Activated CD4-positive, alpha-beta T cell treated with anti-CD3 and anti-CD28 coated beads, Interleukin-2, amount 50 U/mL, for 24 hours (primary cell): Measurements from ENCODE around the gene POLN.
"Not testable (repeated sequence)": the region's sequence is repeated elsewhere in the genome, so short reads cannot be mapped to it uniquely, and the experiment has no call there.

Experiments
- DNase-seq, 2 donors: peaks; one replicate each; pipeline ENCODE4 v3.0.0-alpha.2; 2020; ENCODE audit warnings: low read depth in 1 of 2, low spot score in 1 of 2

POLN gene

GRCh38 chr4:2220016-2220630 lies 21.8 kb downstream of the POLN start:
- peak; percentile 61 to 69 for DNase-seq

GRCh38 chr4:2219233-2219760 lies 22.6 kb downstream of the POLN start:
- DNase-seq: no peak

GRCh38 chr4:2218436-2218835 lies 23.5 kb downstream of the POLN start:
- no peak for DNase-seq

- DNase-seq: no peak
These were observed 24.2 kb downstream of the POLN start for GRCh38 chr4:2217726-2218125.

GRCh38 chr4:2212831-2213230 lies 29.1 kb downstream of the POLN start:
- no peak for DNase-seq

GRCh38 chr4:2202789-2203188 lies 39.1 kb downstream of the POLN start:
- not testable (repeated sequence) for DNase-seq

GRCh38 chr4:2194496-2194895 lies 47.4 kb downstream of the POLN start:
- DNase-seq: no peak

GRCh38 chr4:2193326-2193725 lies 48.6 kb downstream of the POLN start:
- DNase-seq: no peak

GRCh38 chr4:2186865-2187172 lies 55.1 kb downstream of the POLN start:
- DNase-seq: no peak

GRCh38 chr4:2186133-2186864 lies 55.6 kb downstream of the POLN start:
- DNase-seq: no peak

GRCh38 chr4:2183394-2183793 lies 58.5 kb downstream of the POLN start:
- no peak for DNase-seq

GRCh38 chr4:2182994-2183393 lies 58.9 kb downstream of the POLN start:
- no peak for DNase-seq

GRCh38 chr4:2180410-2180809 lies 61.5 kb downstream of the POLN start:
- no peak for DNase-seq

- DNase-seq: no peak
These were observed 62.2 kb downstream of the POLN start for GRCh38 chr4:2179717-2180116.

- no peak for DNase-seq
These were observed 62.9 kb downstream of the POLN start for GRCh38 chr4:2178986-2179385.

- no peak for DNase-seq
These were observed 64.4 kb downstream of the POLN start for GRCh38 chr4:2177443-2178093.

GRCh38 chr4:2175990-2176698 lies 65.8 kb downstream of the POLN start:
- no peak for DNase-seq

- no peak for DNase-seq
These were observed 67.9 kb downstream of the POLN start for GRCh38 chr4:2174061-2174460.

GRCh38 chr4:2172627-2173231 lies 69.2 kb downstream of the POLN start:
- DNase-seq: no peak

- no peak for DNase-seq
These were observed 69.8 kb downstream of the POLN start for GRCh38 chr4:2172161-2172560.
